ENCODE results near the gene PLA1A. TPM values are rescaled to one million over a fixed set of nuclear protein-coding genes. Genes with fewer than 3 reads are reported as not detected.
A peak's percentile ranks its signal among the peaks of the same experiment; 100 is the strongest.
"Not testable (repeated sequence)": the region's sequence is repeated elsewhere in the genome, so short reads cannot be mapped to it uniquely, and the experiment has no call there.

PLA1A gene
- total and polyA plus RNA-seq, 5 donors: 4.3 to 7.5 (median 4.9) TPM

- Histone ChIP-seq H3K27me3 (ENCODE audit: control insufficient read depth, insufficient read depth) (no peaks in the 10 kb centered on the region), H3K27ac (ENCODE audit: low read length) (peak overlapping the region; percentile 92), H3K4me1 (ENCODE audit: control insufficient read depth, insufficient read depth, low read length) (peaks cover 4% of the 10 kb centered on the region), H3K4me3 (ENCODE audit: low read length) (peak overlapping the region; percentile 47), H3K9me3 (ENCODE audit: control insufficient read depth, low read length) (no peaks in the 10 kb centered on the region)
- 7% methylated on average over 16 of the region's 16 CpGs for WGBS
- intact Hi-C loops (cut with DNase I): no loop called here
- peak; percentile 71 to 72 for ATAC-seq
- DNase-seq: peak in 2 of 3 donors; percentile 34 to 69
Measured at GRCh38 chr3:119580067-119580760, 17.5 kb upstream of the PLA1A start.

- H3K4me3 ChIP-seq (ENCODE audit: low read length): no peak overlapping the region
- DNase-seq: no peak
- intact Hi-C loops (cut with DNase I): no loop called here
- WGBS: 77% methylated on average over 6 of the region's 6 CpGs
- H3K27ac ChIP-seq (ENCODE audit: low read length): no peak overlapping the region
- peaks cover 4% of the 10 kb centered on the region for H3K4me1 ChIP-seq (ENCODE audit: control insufficient read depth, insufficient read depth, low read length)
- ATAC-seq: no peak
- H3K27me3 ChIP-seq (ENCODE audit: control insufficient read depth, insufficient read depth): no peaks in the 10 kb centered on the region
- no peaks in the 10 kb centered on the region for H3K9me3 ChIP-seq (ENCODE audit: control insufficient read depth, low read length)
Measured at GRCh38 chr3:119582178-119582577, 15.5 kb upstream of the PLA1A start.

GRCh38 chr3:119585208-119585607 is 12.5 kb upstream of the PLA1A start:
- H3K4me3 ChIP-seq (ENCODE audit: low read length): no peak overlapping the region
- H3K27me3 ChIP-seq (ENCODE audit: control insufficient read depth, insufficient read depth): no peaks in the 10 kb centered on the region
- H3K27ac ChIP-seq (ENCODE audit: low read length): no peak overlapping the region
- intact Hi-C loops (cut with DNase I): no loop called here
- no peak for DNase-seq
- WGBS: 92% methylated on average over 10 of the region's 10 CpGs
- no peak for ATAC-seq
- no peaks in the 10 kb centered on the region for H3K9me3 ChIP-seq (ENCODE audit: control insufficient read depth, low read length)
- H3K4me1 ChIP-seq (ENCODE audit: control insufficient read depth, insufficient read depth, low read length): peaks cover 4% of the 10 kb centered on the region

GRCh38 chr3:119585856-119586570 is 11.7 kb upstream of the PLA1A start:
- Histone ChIP-seq H3K27me3 (ENCODE audit: control insufficient read depth, insufficient read depth) (no peaks in the 10 kb centered on the region), H3K4me3 (ENCODE audit: low read length) (no peak overlapping the region), H3K27ac (ENCODE audit: low read length) (no peak overlapping the region), H3K9me3 (ENCODE audit: control insufficient read depth, low read length) (no peaks in the 10 kb centered on the region), H3K4me1 (ENCODE audit: control insufficient read depth, insufficient read depth, low read length) (no peaks in the 10 kb centered on the region)
- DNase-seq (no peak), ATAC-seq (no peak)
- 97% methylated on average over 11 of the region's 11 CpGs for WGBS
- intact Hi-C loops (cut with DNase I): no loop called here

GRCh38 chr3:119586733-119587172 is 10.9 kb upstream of the PLA1A start:
- Histone ChIP-seq H3K27me3 (ENCODE audit: control insufficient read depth, insufficient read depth) (no peaks in the 10 kb centered on the region), H3K4me3 (ENCODE audit: low read length) (no peak overlapping the region), H3K9me3 (ENCODE audit: control insufficient read depth, low read length) (no peaks in the 10 kb centered on the region), H3K4me1 (ENCODE audit: control insufficient read depth, insufficient read depth, low read length) (no peaks in the 10 kb centered on the region), H3K27ac (ENCODE audit: low read length) (no peak overlapping the region)
- 83% methylated on average over 3 of the region's 3 CpGs for WGBS
- no peak for ATAC-seq
- intact Hi-C loops (cut with DNase I): no loop called here
- DNase-seq: no peak

- peak; percentile 65 to 82 (median 78) for DNase-seq
- no peaks in the 10 kb centered on the region for H3K4me1 ChIP-seq (ENCODE audit: control insufficient read depth, insufficient read depth, low read length)
- no peak overlapping the region for H3K27ac ChIP-seq (ENCODE audit: low read length)
- no peaks in the 10 kb centered on the region for H3K27me3 ChIP-seq (ENCODE audit: control insufficient read depth, insufficient read depth)
- intact Hi-C loops (cut with DNase I): no loop called here
- H3K9me3 ChIP-seq (ENCODE audit: control insufficient read depth, low read length): no peaks in the 10 kb centered on the region
- peak; percentile 47 to 66 for ATAC-seq
- no peak overlapping the region for H3K4me3 ChIP-seq (ENCODE audit: low read length)
- WGBS: 65% methylated on average over 3 of the region's 3 CpGs
Measured at GRCh38 chr3:119588112-119588511, 9.6 kb upstream of the PLA1A start.

GRCh38 chr3:119589102-119589773 is 8.4 kb upstream of the PLA1A start:
- WGBS: 65% methylated on average over 6 of the region's 6 CpGs
- Histone ChIP-seq H3K27ac (ENCODE audit: low read length) (no peak overlapping the region), H3K4me1 (ENCODE audit: control insufficient read depth, insufficient read depth, low read length) (no peaks in the 10 kb centered on the region), H3K27me3 (ENCODE audit: control insufficient read depth, insufficient read depth) (no peaks in the 10 kb centered on the region), H3K4me3 (ENCODE audit: low read length) (no peak overlapping the region), H3K9me3 (ENCODE audit: control insufficient read depth, low read length) (no peaks in the 10 kb centered on the region)
- DNase-seq: no peak
- intact Hi-C loops (cut with DNase I): no loop called here
- peak in 1 of 2 donors; percentile 38 for ATAC-seq

GRCh38 chr3:119590706-119591105 is 7.0 kb upstream of the PLA1A start:
- Histone ChIP-seq H3K27me3 (ENCODE audit: control insufficient read depth, insufficient read depth) (no peaks in the 10 kb centered on the region), H3K4me3 (ENCODE audit: low read length) (no peak overlapping the region), H3K9me3 (ENCODE audit: control insufficient read depth, low read length) (no peaks in the 10 kb centered on the region), H3K4me1 (ENCODE audit: control insufficient read depth, insufficient read depth, low read length) (peaks cover 2% of the 10 kb centered on the region), H3K27ac (ENCODE audit: low read length) (no peak overlapping the region)
- ATAC-seq: no peak
- intact Hi-C loops (cut with DNase I): no loop called here
- DNase-seq: no peak
- 96% methylated on average over 1 of the region's 1 CpG for WGBS

GRCh38 chr3:119592861-119593260 is 4.8 kb upstream of the PLA1A start:
- ATAC-seq: no peak
- Histone ChIP-seq H3K4me1 (ENCODE audit: control insufficient read depth, insufficient read depth, low read length) (peaks cover 8% of the 10 kb centered on the region), H3K27me3 (ENCODE audit: control insufficient read depth, insufficient read depth) (no peaks in the 10 kb centered on the region), H3K9me3 (ENCODE audit: control insufficient read depth, low read length) (no peaks in the 10 kb centered on the region), H3K27ac (ENCODE audit: low read length) (no peak overlapping the region), H3K4me3 (ENCODE audit: low read length) (no peak overlapping the region)
- intact Hi-C loops (cut with DNase I): no loop called here
- DNase-seq: no peak
- WGBS: 70% methylated on average over 1 of the region's 1 CpG

GRCh38 chr3:119594066-119594465 is 3.6 kb upstream of the PLA1A start:
- Histone ChIP-seq H3K4me3 (ENCODE audit: low read length) (no peak overlapping the region), H3K27ac (ENCODE audit: low read length) (no peak overlapping the region), H3K4me1 (ENCODE audit: control insufficient read depth, insufficient read depth, low read length) (peaks cover 8% of the 10 kb centered on the region), H3K9me3 (ENCODE audit: control insufficient read depth, low read length) (no peaks in the 10 kb centered on the region), H3K27me3 (ENCODE audit: control insufficient read depth, insufficient read depth) (no peaks in the 10 kb centered on the region)
- ATAC-seq: no peak
- intact Hi-C loops (cut with DNase I): no loop called here
- WGBS: 86% methylated on average over 5 of the region's 5 CpGs
- no peak for DNase-seq

GRCh38 chr3:119594929-119595328 is 2.8 kb upstream of the PLA1A start:
- WGBS: 89% methylated on average over 1 of the region's 1 CpG
- H3K27me3 ChIP-seq (ENCODE audit: control insufficient read depth, insufficient read depth); H3K27ac ChIP-seq (ENCODE audit: low read length); DNase-seq; H3K9me3 ChIP-seq (ENCODE audit: control insufficient read depth, low read length); ATAC-seq; H3K4me3 ChIP-seq (ENCODE audit: low read length); intact Hi-C loops (cut with DNase I): not testable (repeated sequence)
- H3K4me1 ChIP-seq (ENCODE audit: control insufficient read depth, insufficient read depth, low read length): peaks cover 14% of the 10 kb centered on the region
